NT2/D1 (cell line): Measurements from ENCODE around the gene GFER.

ENCODE experiments used
- DNase-seq: peaks from one replicate; pipeline ENCODE4 v3.0.0-alpha.2; 2011; ENCODE audit warnings: low read depth, low spot score
- H3K27me3 ChIP-seq: 2 replicates; pipeline ENCODE4 v1.6.0; 2011; ENCODE audit warnings: mild to moderate bottlenecking; ENCODE audit not compliant: insufficient read length, insufficient read depth
- H3K36me3 ChIP-seq: 2 replicates; pipeline ENCODE4 v1.6.1; 2011; ENCODE audit warnings: mild to moderate bottlenecking, low read length, mixed read lengths; ENCODE audit not compliant: insufficient read depth, insufficient read length
- H3K4me1 ChIP-seq: 2 replicates; pipeline ENCODE4 v1.5.1; 2011; ENCODE audit not compliant: insufficient read depth, insufficient read length
- H3K4me3 ChIP-seq: 2 replicates; pipeline ENCODE4 v1.5.1; 2011; ENCODE audit warnings: low read depth; ENCODE audit not compliant: insufficient read length
- H3K9ac ChIP-seq: 2 replicates; pipeline ENCODE4 v1.6.0; 2011; ENCODE audit warnings: low read depth; ENCODE audit not compliant: insufficient read length
- H3K9me3 ChIP-seq: 2 replicates; pipeline ENCODE4 v1.5.1; 2011; ENCODE audit warnings: mild to moderate bottlenecking, low read length; ENCODE audit not compliant: insufficient read depth
- SUZ12 ChIP-seq: IDR thresholded peaks from 2 replicates; pipeline ENCODE4 v1.6.1; 2011; ENCODE audit not compliant: insufficient read length, insufficient read depth; ENCODE audit errors: extremely low read depth
- YY1 ChIP-seq: IDR thresholded peaks from 2 replicates; pipeline ENCODE4 v1.6.1; 2011; ENCODE audit not compliant: insufficient read length, insufficient read depth
- ZNF274 ChIP-seq: IDR thresholded peaks from 2 replicates; pipeline ENCODE4 v1.6.1; 2011; ENCODE audit warnings: mild to moderate bottlenecking, low read depth, low read length

Gene GFER

DNA sequence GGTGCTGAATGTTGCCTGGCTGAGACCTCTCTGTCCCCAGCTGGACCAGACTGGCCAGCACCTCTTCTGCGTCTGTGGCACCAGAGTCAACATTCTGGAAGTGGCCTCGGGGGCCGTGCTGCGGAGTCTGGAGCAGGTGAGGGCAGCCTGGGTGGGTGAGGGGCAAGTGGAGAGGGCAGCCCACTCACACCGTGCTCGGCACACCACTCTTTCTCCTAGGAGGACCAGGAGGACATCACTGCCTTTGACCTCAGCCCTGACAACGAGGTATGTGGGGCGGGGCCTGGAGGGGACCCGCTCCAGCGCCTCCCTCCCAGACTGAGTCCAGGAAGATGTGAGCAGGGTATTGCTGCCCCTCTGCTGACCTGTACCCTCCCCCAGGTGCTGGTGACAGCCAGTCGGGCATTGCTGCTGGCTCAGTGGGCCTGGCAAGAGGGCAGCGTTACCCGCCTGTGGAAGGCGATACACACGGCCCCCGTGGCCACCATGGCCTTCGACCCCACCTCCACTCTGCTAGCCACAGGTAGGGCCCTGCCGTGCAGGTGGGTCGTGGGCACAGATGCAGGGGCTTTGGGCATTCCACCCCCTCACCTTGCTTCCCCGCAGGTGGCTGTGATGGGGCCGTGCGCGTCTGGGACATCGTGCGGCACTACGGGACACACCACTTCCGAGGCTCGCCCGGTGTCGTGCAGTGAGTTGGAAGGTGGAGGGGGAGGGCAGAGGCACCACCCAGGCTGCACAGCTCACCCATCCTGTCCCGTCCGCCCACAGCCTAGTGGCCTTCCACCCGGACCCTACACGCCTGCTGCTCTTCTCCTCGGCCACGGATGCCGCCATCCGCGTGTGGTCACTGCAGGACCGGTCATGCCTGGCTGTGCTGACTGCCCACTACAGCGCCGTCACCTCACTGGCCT lies 9.6 kb upstream of the GFER start:
- H3K27me3 ChIP-seq = no peaks in the 10 kb centered on the region
- H3K36me3 ChIP-seq = peaks cover 61% of the 10 kb centered on the region
- no peak for DNase-seq
- peaks cover 9% of the 10 kb centered on the region for H3K4me1 ChIP-seq
- no peaks in the 10 kb centered on the region for H3K9me3 ChIP-seq
- H3K9ac ChIP-seq = no peak overlapping the region
- TF ChIP-seq YY1 = no peak
- no peak for TF ChIP-seq ZNF274
- no peak overlapping the region for H3K4me3 ChIP-seq

DNA sequence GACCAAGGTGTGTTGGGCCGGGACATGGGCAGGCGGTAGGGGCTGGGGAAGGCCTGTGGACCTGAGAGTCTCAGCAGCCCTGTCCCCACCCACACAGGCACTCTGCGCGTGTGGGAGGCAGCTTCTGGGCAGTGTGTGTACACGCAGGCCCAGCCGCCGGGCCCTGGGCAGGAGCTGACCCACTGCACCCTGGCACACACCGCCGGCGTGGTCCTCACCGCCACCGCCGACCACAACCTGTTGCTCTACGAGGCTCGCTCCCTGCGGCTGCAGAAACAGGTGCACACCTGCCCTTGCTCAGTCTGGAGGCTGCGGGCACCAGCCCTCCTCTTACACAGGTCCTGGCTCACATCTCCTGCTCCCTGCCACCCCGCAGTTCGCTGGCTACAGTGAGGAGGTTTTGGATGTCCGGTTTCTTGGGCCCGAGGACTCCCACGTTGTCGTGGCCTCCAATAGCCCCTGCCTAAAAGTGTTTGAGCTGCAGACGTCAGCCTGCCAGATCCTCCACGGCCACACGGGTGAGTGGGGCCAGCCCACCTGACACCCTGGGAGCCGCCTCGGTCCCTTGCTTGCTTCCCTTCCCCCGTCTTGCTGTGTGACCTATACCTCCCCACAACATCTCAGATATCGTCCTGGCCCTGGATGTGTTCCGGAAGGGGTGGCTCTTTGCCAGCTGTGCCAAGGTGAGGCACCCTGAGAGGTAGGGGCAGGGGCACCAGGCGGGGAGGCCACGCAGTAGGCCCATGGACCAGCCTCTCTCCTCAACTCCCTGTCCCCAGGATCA lies 8.4 kb upstream of the GFER start:
- H3K9me3 ChIP-seq = no peaks in the 10 kb centered on the region
- no peak overlapping the region for H3K9ac ChIP-seq
- no peak for DNase-seq
- H3K27me3 ChIP-seq = no peaks in the 10 kb centered on the region
- H3K36me3 ChIP-seq = peaks cover 72% of the 10 kb centered on the region
- H3K4me3 ChIP-seq = no peak overlapping the region
- peaks cover 9% of the 10 kb centered on the region for H3K4me1 ChIP-seq
- TF ChIP-seq SUZ12 = no peak
- no peak for TF ChIP-seq ZNF274
- no peak for TF ChIP-seq YY1

DNA sequence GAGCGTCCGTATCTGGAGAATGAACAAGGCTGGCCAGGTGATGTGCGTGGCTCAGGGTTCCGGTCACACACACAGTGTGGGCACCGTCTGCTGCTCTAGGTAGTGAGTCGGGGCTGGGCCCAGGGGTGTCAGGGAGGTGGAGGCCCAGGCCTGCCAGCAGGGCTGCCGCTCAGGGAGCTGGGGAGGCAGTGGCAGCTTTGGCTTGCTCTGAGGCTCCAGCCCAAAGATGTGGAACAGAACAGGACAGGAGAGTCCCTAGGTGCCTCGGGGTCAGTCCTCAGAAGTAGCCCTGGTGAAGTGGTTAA lies 7.8 kb upstream of the GFER start:
- DNase-seq = no peak
- Histone ChIP-seq H3K9ac (no peak overlapping the region), H3K27me3 (no peaks in the 10 kb centered on the region), H3K4me3 (no peak overlapping the region), H3K36me3 (peaks cover 72% of the 10 kb centered on the region), H3K9me3 (no peaks in the 10 kb centered on the region), H3K4me1 (peaks cover 7% of the 10 kb centered on the region)
- TF ChIP-seq YY1 (no peak), SUZ12 (no peak), ZNF274 (no peak)

DNA sequence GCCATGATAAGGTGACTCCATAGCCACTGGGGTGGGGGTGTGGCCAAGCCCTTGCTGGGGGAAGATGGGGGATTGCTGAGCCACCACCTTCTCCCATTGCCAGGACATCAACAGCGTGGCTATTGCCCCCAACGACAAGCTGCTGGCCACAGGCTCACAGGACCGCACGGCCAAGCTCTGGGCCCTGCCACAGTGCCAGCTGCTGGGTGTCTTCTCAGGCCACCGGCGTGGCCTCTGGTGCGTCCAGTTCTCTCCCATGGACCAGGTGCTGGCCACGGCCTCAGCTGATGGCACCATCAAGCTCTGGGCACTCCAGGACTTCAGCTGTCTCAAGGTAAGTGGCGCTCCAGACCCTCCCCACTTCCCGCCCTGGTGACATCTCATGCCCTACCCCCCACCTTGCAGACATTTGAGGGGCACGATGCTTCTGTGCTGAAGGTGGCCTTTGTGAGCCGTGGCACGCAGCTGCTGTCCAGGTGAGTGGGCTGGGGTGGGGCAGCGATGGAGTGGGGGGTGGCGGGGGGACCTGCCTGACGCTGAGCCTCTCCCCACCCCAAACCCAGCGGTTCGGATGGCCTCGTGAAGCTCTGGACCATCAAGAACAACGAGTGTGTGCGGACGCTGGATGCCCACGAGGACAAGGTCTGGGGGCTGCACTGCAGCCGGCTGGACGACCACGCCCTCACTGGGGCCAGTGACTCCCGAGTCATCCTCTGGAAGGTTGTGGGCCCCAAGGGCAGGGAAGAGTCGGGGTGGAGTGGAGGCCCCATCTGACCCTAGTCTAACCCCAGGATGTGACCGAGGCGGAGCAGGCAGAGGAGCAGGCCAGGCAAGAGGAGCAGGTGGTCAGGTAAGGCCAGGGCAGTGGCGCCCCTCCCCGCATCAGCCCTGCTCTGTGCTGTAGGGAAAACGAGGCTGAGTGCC lies 6.8 kb upstream of the GFER start:
- TF ChIP-seq SUZ12 (no peak), ZNF274 (no peak), YY1 (no peak)
- no peak overlapping the region for H3K9ac ChIP-seq
- no peaks in the 10 kb centered on the region for H3K9me3 ChIP-seq
- no peak overlapping the region for H3K4me3 ChIP-seq
- peaks cover 72% of the 10 kb centered on the region for H3K36me3 ChIP-seq
- no peaks in the 10 kb centered on the region for H3K27me3 ChIP-seq
- H3K4me1 ChIP-seq = peaks cover 18% of the 10 kb centered on the region
- no peak for DNase-seq

DNA sequence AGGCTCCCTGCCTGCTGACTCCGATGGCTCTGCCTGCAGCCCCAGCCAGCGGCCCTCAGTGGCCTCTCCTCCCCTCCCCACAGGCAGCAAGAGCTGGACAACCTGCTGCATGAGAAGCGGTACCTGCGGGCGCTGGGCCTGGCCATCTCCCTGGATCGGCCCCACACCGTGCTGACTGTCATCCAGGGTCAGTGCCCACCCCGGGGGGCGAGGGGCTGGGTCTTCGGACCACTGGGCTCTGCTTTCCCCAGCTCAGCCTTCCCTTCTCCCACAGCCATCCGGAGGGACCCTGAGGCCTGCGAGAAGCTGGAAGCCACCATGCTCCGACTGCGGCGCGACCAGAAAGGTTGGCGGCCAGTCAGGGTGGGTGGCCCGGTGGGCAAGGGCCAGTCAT lies 6.1 kb upstream of the GFER start:
- peaks cover 15% of the 10 kb centered on the region for H3K4me1 ChIP-seq
- no peak for DNase-seq
- TF ChIP-seq YY1 (no peak), ZNF274 (no peak), SUZ12 (no peak)
- H3K9ac ChIP-seq = no peak overlapping the region
- H3K4me3 ChIP-seq = no peak overlapping the region
- H3K9me3 ChIP-seq = no peaks in the 10 kb centered on the region
- no peaks in the 10 kb centered on the region for H3K27me3 ChIP-seq
- H3K36me3 ChIP-seq = peaks cover 72% of the 10 kb centered on the region

DNA sequence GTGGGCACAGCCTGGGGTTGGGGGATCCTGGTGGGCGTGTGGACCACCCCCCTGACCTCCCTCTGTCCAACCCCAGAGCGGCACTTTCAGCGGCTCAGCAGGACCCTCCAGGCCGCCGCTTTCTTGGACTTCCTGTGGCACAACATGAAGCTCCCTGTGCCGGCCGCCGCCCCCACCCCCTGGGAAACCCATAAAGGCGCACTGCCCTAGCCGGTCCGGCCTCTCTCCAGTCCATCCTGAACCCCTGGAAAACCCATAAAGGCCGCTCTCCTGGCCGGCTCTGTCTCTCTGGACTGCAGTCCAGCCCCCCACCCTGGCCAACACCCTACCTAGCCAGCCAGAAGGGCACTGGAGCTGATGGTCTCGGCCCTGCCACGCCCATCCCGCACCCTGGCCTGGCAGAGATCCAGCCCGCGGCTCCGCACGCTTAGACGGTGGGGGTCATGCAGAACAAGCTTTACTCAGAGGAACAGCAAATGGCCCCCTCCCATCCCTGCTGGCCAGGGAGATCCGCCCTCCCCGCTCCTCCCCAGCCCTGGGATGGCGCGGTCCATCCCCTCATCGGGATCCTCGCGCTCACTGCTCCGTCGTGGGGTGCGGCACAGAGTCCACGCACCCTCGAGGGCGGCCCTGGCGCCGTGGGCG lies 5.4 kb upstream of the GFER start:
- H3K9ac ChIP-seq = no peak overlapping the region
- peaks cover 68% of the 10 kb centered on the region for H3K36me3 ChIP-seq

More for the DNA sequence above, 5.4 kb upstream of the GFER start:
- Histone ChIP-seq H3K27me3 (no peaks in the 10 kb centered on the region), H3K4me3 (no peak overlapping the region), H3K4me1 (peaks cover 17% of the 10 kb centered on the region), H3K9me3 (no peaks in the 10 kb centered on the region)
- DNase-seq = no peak
- TF ChIP-seq SUZ12 (no peak), ZNF274 (no peak), YY1 (no peak)
